ENCODE results near the gene EP300. TPM values are rescaled to one million over a fixed set of nuclear protein-coding genes. Genes with fewer than 3 reads are reported as not detected.

Gene EP300
- 24.3 and 27.7 TPM in 2 replicates for total RNA-seq

GRCh38 chr22:41092023-41092817 lies at the start of gene EP300:
Gene EP300, plus strand, starts transcription at chr22:41092592. Its CDS starts 413 bp downstream, at chr22:41093005.

DNA sequence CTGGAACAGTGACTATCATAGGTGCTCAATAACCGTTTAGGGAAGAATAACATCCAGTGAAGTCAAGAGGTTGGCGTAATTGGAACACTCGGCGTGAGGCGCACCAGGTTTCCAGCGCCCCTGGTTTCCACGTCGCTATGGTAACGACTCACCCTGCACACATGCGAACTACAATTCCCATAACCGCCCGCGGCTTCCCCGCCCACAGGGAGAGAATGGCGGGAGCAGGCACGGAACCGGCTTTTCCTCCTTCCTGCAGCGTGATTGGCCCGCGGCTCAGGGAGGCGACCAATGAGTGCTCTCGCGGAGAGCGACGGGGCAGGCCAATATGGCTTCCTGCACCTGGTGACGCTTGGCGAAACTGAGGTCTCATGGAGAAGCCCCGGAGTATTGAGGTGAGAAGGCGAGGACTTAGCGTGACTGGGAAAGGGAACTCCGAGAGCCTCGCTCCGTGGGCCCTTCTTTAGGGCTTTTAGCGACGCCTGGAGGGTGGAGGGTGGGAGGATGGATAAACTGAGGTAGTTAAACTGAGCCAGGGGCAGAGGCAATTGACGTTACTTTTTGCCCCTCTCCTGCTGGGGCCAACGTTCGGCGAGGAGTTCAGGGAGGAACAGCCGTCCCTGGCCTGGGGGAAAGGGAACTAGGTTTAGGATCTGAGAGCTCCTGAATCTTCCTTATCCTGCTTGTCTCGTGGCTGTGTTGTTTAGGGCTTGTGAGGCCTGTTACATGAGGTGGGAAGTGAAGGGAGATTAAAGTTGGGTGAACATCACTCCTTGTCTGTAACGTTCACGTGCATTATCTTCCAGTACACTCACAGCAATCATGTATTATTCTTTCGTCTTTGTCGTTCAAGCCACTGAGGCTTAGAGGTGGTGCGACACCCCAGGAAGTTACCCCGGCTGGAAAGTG lies 112.9 kb downstream of the EP300 start, which contains the start of gene L3MBTL2:
Gene L3MBTL2 (plus strand): TSS at position 321 of the 909 bp plus-strand sequence. CDS start 51 bp downstream, at position 372.

Other genes starting within 250 kb of the EP300 start
- gene ST13, start 236.0 kb upstream of the EP300 start, total RNA-seq, result 268 and 309 TPM in 2 replicates
- gene XPNPEP3, start 235.4 kb upstream of the EP300 start, total RNA-seq, result 5.4 and 7.0 TPM in 2 replicates
- not detected in 2 replicates for gene DNAJB7, start 230.5 kb upstream of the EP300 start, total RNA-seq
- gene RBX1, start 141.2 kb upstream of the EP300 start, total RNA-seq, result 56.5 and 58.9 TPM in 2 replicates
- gene L3MBTL2, start 112.7 kb downstream of the EP300 start, total RNA-seq, result 16.9 and 20.3 TPM in 2 replicates
- 0.71 and 1.8 TPM in 2 replicates for gene CHADL, start 148.3 kb downstream of the EP300 start, total RNA-seq
- 44.9 and 45.9 TPM in 2 replicates for gene RANGAP1, start 193.6 kb downstream of the EP300 start, total RNA-seq
- gene ZC3H7B, start 208.9 kb downstream of the EP300 start, total RNA-seq, result 57.3 and 58.1 TPM in 2 replicates